Frontal cortex (tissue), 4 donors: ENCODE data around the gene TSC1. TPM values are rescaled to one million over a fixed set of nuclear protein-coding genes. Genes with fewer than 3 reads are reported as not detected.

Source experiments
- DNase-seq, 2 donors: peaks; one replicate each; pipeline ENCODE4 v3.0.0; 2012; ENCODE audit warnings: low spot score in 2 of 2
- FAIRE-seq: peaks from 2 replicates; lab custom pipeline; 2012; peaks lifted over from hg19 to GRCh38; lab: Jason Lieb, UNC
- total RNA-seq: library from RNA; depleted of rRNA; stranded (reverse); fragments of >200 nt; gene quantifications from one replicate; pipeline ENCODE4 v1.2.3, GENCODE V29; 2014
- donor health status: control.
- donor health status: control.
- donor health status: control.

TSC1 gene
- total RNA-seq, 1 donor from 2014 or later = 36.7 TPM

DNA sequence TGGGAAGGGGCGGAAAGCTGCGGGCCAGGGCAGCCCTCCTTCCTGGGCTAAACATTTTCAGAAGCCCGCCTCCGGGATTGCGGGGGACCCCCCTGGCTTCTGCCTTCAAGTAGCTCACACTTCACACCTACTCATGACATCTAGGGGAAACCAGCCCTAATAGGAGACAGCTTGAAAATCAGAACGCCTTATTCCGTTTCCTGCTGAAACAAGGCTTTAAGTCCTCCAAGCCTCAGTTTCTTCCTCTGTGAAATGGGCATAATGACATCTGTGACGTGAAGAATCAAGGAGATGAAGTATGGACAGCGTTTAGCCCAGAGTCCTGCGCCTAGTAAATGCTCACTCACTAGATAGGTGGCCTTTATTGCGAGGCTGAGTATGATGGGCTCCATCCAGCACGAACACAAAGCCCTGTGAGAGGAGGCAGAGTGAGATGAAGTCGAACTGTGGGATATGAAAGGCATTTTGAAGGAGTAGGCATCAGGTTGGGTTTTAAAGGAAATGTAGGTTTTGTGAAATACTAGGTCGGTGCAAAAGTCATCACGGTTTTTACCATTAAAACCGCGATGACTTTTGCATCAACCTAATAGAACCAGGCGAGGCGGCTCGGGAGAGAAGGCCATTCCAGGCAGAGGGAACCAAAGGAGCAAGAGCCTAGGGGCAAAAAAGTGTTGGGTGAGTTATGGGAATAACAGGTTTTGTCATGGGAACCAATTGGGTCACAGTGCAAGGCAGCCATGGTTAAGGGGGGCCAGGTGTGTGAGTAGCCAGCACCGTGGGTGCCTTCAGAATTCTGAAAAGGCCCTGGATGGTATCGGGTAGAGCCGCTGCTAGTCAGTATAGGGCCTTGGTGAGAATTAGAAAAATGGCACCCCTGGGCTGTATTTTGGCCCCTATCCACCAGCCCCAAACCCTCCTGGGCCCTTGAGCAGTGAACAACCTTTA, 1.0 kb upstream of the TSC1 start:
- DNase-seq = peak in 1 of 2 donors; percentile 37
- no peak for FAIRE-seq

DNA sequence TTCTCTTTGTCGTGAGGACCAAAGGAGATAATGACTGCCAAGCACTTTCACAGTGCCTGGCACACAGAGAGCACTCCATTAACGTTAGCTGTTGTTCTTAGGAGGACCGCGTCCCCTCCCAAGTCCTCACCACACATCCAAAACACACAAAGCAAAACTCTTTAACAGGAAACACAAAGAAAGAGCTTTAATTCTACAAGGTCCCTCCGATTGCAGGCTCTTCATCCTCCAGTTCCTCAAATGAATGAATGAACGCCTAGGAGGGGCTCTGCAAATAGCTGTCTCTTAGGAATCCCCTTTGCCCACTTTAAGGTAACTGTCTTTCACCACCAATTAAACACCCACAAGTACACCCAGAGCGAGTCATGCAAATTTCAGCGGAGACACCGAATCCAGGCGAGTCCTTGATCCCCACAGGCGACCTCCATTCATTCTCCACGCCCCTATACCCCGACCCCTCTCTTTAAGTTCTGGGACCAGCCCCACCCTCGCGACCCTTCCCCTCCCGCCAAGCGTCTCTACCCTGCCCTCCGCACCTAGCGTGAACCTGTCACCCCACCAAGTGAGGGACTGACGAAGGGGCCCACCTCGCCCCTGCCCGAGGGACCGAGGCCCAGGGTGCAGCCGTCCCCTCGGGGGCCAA, 644 bp downstream of the TSC1 start:
- FAIRE-seq = no peak

DNA sequence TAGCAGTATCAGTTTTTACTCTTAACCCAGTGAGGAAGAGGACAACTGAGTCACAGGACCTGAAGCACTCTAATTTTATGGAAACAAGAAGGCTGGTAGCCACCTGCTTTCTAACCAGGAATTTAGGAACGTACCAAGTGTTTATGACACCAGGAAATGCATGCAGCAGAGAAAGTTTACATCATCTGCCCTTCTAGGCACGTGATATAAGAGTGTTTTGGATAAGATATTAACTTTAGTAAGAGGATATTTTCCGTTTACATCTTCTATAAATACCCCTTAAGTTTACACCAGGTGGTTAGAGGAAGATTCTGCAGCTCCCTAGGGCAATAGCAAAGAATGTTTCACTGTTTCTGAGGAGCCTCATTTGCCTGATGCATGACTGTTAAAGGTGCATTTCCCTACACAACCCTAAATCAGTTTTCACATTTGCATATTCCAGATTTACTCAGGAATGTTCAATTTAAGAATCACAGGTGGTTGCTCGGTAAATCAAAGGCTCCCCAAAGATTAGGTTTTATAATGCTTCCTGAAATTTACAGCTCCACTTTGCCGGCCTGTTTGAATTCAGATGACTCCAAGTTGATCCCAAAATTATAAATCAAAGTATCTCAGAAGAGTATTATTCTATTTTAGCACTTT, 1.8 kb downstream of the TSC1 start:
- no peak for DNase-seq
- FAIRE-seq = no peak

More for the DNA sequence above, 644 bp downstream of the TSC1 start:
- no peak for DNase-seq

DNA sequence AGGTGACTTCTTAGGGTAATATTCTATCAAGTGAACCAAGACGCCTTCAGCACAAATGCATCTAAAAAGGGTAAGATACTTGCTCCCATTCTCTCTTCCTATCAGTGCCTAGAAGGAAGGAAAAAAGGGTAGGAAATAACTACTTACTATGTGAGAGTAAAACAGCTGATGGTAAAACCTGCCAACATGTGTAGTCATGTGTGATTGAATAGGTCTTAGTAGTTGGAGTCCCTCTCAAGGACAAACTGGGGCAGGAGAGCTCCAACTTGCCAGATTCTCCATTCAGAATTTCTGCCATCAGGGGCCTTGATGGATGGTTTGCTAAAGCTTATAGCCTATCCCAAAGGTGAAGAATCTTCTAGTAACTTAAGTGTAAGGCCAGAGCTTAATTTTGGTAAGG, 5.2 kb downstream of the TSC1 start:
- FAIRE-seq = no peak
- no peak for DNase-seq

DNA sequence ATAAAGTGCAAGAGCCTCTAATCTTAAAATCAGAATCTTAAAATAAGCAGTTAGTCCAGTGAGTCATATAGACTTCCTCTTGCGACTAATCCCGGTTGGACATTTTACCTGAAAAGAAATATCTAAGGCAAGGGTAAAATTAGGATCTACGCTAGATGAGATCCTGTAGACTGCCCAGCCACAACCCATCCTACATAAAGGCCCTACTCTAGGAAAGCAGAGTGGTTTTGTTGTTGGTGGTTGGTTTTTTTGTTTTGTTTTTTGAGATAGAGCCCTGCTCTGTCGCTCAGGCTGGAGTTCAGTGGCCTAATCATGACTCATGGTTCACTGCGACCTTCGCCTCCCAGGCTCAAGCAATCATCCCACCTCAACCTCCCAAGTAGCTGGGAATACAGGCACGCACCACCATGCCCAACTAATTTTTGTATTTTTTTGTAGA, 6.9 kb downstream of the TSC1 start:
- FAIRE-seq = no peak
- no peak for DNase-seq

DNA sequence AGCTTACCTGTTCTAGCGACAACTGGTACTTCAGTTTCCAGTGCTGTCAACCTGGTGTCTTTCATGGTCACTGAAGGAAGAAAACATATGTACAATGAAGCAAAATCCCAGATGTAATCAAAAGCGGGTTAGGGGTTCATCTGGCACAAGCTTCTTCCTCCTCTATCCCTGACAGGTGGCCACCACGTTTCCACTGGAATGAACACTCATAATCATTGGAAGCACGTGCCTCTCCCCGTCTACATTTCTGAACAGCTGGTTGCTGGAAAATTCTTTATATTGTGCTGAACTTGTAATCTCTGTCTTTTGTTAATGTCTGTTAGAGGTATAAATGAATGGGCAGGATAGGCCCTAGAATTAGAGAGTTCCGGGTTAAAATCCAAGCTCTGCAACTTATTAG, 9.4 kb downstream of the TSC1 start:
- FAIRE-seq = no peak

DNA sequence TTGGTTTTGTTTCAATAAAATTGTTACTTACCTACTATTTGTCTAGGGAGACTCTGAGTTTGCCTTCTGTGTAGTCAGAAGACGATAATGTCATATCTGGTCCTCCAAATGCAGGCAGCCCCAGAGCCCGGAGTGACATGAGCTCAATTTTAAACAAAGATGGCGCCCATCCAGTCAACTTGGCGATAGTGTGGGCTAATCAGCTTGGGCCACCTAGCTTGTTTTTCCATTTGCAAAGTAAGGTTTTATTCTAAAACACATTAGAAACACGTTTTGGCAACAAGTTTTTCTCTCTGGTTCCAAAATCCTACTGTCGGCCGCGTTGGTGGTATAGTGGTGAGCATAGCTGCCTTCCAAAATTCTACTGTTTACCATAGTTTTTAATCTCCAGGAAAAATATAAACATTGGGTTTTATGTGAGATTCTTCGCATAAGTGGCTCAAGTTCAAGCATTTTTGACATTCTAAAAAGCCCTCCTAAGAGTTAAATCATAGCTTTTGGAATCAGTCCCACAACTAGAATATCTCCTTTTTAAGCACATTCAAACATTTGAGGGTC, 13.2 kb downstream of the TSC1 start:
- DNase-seq (no peak), FAIRE-seq (no peak)

More for the DNA sequence above, 9.4 kb downstream of the TSC1 start:
- DNase-seq = no peak

DNA sequence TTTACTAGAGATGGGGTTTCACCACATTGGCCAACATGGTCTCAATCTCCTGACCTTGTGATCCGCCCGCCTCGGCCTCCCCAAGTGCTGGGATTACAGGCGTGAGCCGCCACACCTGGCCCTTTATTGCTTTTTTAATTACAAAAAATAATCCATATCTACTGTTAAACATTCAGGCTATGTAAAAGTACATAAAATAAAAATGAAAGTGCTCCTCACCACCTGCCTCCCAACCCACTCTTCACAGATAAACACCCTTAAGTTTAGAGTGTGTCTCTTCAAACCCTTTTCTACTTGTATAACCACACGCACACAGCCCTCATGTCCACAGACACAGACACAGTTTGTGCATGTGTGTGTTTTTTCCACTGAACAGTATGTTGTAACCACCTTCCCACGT, 16.7 kb downstream of the TSC1 start:
- FAIRE-seq (no peak), DNase-seq (no peak)

DNA sequence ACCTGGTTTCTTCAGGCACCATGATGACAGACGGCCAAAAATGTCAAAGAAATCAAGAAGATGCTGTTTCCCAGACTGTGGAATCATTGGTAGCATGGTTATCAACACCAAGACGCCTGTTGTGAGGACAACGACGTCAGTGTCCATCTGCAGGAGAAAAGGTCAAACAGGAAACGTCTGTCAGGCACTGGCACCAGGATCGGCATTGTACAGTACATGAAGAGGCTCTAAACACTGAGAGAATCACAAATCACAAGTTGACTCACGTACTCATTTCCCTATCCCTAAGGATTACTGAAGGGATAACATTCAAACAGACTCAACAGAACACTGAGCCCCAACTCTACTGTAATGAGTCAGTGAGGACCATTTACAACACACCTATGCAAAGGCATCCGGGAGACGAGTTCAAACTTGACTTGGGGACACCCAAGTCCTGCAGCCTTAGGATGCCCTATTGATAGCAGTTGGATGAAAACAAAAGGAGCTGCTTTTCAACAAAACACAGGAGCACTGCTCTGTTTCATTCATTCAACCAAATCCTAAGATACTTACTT, 21.0 kb downstream of the TSC1 start:
- DNase-seq = no peak
- FAIRE-seq = no peak

DNA sequence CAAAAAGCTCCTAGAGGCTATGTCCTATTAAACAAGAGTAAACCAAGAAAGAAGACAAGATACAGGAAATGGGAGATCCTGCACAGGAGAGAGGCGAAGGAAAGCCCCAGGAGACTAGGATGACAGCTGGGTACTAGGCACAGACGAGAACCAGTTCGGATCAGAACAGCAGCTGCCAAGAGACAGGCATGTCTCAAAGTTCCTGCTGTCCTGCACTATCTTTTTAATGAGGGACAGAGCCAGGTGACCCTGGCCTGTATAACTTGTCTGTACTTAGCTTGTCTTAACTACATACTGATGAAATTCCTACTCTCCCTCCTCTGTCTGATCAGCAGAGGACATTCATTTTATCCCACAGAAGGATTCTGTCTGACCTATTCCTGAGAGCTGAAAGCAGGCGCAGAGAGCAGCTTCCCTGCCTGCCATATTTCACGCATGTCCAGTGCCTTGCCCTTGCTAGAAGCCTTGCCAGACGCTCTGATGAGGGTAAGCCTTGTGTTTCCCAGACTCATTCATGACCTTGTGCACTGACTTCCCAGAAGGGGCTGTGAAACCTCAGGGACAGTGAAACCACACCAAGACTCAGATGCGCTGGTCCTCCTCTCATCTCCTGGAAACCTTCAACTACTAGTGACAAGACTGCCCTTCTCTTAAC, 24.7 kb downstream of the TSC1 start:
- FAIRE-seq (no peak), DNase-seq (no peak)

DNA sequence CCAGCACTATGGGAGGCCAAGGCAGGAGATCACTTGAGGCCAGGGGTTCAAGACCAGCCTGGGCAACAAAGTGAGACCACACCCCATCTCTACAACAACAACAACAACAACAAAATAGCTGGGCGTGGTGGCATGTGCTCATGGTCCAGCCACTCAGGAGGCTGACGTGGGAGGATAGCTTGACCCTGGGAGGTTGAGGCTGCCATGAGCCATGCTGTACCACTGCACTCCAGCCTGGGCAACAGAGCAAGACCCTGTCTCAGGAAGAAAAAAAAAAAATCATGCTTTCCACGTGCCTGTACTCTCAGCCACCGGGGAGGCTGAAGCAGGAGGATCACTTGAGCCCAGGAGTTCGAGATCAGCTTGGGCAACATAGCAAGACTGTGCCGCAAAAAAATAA, 29.5 kb downstream of the TSC1 start:
- FAIRE-seq (no peak), DNase-seq (no peak)

DNA sequence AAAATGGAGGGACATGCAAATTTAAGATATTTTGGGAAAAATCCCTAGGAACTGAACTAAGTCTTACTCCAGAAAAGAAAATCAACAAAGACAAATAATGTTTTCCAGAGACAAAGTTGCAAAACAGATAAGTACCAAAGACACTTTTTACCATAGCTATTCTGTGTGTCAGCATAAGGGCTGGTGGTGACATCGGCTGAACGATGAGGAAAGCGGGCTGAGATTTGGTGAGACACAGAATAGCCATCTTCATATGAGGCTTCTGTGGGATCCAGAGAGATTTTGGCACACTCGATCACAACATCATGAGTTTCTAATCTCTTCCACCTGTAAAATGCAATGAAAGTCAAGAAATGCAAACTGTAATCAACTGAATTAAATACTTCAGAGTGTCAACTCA, 32.3 kb downstream of the TSC1 start:
- FAIRE-seq (no peak), DNase-seq (no peak)

DNA sequence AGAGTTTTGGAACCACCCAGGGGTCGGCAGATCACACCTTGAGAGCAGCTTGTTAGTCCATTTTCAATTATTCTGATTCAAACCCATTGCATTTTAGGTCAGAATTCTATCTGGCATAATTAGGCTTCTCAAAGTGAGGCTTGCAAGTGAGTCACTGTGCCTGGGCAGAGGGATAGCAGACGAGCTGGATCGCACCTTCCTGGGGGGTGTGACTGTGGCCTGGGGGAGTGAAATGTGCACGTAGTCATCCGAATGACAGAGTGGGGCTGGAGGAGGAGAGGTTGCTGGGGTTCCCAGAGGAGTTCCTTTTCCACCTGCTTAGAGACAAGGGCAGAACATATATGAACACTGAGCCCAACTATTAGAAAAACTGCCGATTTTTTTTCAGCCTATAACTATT, 34.0 kb downstream of the TSC1 start:
- no peak for FAIRE-seq
- no peak for DNase-seq

DNA sequence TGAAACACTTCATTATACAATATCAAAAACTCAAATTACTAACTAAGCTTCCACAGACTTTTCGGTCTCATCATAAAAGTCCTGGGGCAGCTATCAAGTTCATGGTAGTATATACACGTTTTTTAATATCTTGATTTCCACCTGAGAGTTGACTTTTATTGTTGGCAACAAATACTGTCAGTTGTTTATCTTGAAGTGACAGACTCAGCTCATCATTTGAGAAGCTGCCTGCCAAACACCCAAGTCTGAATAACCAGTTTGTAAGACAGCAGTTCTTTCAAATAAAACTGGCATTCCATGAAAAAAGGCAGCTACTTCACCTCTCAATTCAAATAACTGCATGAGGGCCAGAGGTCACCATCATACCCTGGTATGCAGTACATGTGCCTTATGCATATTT, 35.1 kb downstream of the TSC1 start:
- FAIRE-seq (no peak), DNase-seq (no peak)

DNA sequence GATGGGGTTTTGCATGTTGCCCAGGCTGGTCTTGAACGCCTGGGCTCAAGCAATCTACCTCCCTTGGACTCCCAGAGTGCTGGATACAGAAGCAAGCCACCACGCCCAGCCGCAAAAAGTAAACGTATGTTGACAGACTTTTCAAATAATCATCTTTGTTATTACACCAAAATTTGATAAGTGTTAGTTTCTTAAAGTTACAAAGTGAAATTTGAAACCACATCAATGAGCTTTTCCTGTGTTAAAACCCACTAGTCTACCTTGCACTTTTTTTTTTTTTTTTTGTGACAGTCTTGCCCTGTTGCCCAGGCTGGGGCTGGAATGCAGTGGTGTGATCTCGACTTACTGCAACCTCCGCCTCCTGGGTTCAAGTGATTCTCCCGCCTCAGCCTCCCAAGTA, 35.8 kb downstream of the TSC1 start:
- no peak for DNase-seq
- FAIRE-seq = no peak

DNA sequence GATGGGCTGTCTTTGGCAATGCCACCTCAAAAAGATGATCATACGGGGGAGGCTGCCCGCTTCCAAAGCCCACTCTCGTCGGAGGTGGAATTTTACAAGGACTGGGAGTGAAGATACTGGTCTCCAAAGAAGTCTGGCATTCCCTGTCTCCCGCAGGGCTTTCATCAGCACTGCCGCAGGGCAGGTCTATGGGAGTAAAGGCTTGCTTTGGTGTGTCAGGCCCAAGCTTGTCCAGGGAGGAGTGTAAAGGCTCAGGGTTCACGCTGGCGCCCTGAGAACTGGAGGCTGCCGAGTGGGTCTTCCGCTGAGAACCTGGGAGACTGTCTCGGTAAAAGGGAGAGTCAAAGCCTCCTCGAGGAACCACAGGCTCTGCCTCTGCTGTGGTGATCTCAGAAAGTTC, 38.7 kb downstream of the TSC1 start:
- no peak for DNase-seq
- no peak for FAIRE-seq

DNA sequence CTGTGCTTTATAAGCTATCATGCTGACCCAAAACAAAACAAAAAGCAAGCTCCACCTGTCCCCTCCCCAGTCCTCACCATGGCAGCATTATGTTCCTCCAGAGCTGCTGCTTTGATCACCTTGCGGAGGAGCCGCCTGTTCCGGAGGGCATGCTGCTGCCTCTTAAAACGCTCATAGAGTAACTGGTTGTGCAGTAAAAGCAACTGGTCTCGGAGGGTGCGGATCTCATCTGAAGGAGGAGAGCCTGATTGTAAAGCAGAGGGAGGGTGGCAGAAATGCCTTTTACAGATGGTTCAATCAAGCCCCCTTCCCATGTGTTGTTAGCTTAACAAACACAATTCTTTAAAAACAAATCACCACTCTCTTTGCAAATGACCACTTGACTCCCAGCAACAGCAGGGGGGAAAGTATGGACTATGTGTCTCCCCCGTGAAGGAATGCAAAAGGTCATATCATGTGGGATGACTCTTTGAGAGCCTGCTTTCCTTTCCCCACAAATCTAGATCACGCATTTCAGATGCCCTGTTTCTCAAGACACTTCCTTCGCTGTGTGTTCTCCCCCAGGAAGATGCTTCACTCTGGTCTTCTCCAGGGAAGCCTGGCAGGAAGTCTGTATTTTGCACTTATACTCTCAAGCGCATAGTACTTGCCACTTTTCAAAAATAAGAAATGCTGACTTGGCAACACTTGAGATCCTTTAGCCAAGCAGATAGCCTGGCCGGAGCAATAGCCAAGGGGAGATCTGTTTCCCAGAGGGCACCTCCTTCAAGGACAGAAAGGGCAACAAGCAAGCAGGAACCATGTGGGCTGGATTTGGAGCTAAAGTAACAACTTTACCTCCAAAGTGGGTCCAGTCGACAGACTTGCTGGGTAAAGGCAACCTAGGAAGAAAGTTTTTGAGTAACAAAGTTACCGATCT, 40.6 kb downstream of the TSC1 start:
- no peak for DNase-seq
- no peak for FAIRE-seq
